GM12865 (cell line): ENCODE results near the gene CHM.

Experiments used
- DNase-seq: peaks from one replicate; pipeline ENCODE4 v3.0.0; 2010; ENCODE audit warnings: low read depth
- H3K4me3 ChIP-seq: 2 replicates; pipeline ENCODE4 v1.5.1; 2011; ENCODE audit warnings: mild to moderate bottlenecking, low read depth, low read length, control low read depth
- TF ChIP-seq, protein P1 (sequence below): IDR thresholded peaks from 2 replicates; pipeline ENCODE4 v1.5.1; 2011; ENCODE audit warnings: low read length, control low read depth, low read depth, inconsistent platforms; ENCODE audit not compliant: insufficient read depth; ENCODE audit errors: missing control alignments

The CHM gene

DNA sequence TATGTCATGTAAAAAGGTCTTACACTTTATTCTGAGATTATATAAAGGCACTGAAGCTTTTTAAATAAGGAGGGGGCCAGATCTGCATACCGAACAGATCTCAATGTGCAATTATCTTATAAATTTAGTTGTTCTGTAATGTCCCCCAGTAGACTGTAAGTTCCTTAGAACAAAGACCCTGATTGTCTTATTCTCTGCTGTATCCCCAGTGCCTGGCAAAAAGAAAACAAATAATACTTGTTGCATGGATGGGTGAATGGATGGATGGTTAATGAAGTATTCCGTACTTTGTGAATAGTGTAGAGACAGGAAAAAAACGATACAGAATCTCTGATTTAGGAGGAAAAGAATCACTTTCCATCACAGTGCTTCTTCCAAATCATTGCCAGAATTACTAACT is 141.5 kb downstream of the CHM start:
- H3K4me3 ChIP-seq = no peak overlapping the region
- TF ChIP-seq, protein P1, sequence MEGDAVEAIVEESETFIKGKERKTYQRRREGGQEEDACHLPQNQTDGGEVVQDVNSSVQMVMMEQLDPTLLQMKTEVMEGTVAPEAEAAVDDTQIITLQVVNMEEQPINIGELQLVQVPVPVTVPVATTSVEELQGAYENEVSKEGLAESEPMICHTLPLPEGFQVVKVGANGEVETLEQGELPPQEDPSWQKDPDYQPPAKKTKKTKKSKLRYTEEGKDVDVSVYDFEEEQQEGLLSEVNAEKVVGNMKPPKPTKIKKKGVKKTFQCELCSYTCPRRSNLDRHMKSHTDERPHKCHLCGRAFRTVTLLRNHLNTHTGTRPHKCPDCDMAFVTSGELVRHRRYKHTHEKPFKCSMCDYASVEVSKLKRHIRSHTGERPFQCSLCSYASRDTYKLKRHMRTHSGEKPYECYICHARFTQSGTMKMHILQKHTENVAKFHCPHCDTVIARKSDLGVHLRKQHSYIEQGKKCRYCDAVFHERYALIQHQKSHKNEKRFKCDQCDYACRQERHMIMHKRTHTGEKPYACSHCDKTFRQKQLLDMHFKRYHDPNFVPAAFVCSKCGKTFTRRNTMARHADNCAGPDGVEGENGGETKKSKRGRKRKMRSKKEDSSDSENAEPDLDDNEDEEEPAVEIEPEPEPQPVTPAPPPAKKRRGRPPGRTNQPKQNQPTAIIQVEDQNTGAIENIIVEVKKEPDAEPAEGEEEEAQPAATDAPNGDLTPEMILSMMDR = no peak
- DNase-seq = no peak

DNA sequence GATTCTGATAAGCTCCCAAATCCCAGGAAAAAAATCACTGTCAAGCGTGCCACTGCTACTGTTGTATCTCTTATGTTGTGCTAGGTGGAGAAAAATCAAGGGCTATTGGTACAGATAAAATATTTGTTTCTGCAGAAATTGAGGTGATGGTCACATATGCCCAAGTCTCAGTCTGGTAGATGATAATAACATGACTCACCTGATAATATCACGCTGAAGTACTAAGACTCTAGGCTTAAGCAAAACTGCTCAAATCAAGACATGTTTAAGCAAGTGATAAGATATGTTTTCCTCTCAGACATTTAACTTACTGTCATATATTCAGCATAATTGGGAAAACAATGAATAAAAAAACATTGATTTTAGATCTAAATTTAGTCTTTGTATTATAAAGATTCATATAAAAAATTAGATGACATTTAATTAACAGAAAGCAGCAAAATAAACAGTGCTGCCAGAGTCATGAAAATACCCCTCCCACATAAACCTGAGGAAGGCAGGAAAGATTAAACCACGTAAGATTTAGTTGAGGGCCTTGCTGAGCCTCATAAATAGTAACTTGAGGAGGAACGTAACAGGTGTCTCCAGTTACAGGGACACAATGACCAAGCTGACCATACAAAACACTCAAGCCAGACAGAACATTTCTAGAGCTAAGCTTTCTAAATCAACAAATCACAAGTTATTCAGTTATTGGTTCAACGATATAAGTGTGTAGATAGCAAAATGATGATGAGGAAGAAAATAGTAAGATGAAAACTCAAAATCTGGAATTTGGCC is 143.5 kb downstream of the CHM start:
- no peak for DNase-seq
- TF ChIP-seq, protein P1 = no peak
- H3K4me3 ChIP-seq = no peak overlapping the region

DNA sequence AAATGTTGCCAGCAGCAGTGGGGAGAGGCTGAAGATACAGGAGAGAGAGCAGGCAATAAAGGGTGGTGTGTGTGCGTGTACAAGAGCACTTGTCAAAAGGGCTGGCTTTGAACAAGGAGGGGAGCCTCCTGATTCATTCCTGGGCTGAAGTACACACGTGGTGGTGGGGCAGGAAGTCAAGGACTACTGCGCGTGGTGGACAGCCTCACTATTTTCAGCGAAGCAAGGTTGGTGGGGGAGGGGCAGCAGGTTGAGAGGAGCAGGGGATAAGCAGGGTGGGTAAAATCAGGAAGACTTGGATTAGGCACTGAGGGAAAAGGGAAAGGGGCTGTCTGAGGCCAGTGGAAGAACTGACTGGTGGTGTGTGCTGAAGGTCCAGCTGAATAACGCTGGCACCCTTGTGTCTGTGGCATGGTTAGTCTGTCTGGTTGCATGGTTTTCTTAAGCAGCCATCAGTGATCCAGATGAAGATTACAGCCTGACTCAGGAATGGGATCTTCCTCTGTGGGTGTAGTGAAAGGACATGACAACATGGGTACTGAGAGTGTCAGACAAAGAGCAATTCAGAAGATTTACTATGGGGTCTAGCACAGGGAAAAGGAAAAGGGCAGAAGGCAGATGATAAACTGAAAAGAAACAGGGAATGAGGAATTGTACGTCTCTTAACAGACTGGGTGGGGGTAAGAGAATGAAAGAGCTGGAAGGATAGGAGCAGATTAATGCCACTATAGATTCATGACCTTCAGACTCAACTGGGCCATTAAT is 149.8 kb downstream of the CHM start:
- DNase-seq = no peak
- TF ChIP-seq, protein P1 = no peak
- no peak overlapping the region for H3K4me3 ChIP-seq

DNA sequence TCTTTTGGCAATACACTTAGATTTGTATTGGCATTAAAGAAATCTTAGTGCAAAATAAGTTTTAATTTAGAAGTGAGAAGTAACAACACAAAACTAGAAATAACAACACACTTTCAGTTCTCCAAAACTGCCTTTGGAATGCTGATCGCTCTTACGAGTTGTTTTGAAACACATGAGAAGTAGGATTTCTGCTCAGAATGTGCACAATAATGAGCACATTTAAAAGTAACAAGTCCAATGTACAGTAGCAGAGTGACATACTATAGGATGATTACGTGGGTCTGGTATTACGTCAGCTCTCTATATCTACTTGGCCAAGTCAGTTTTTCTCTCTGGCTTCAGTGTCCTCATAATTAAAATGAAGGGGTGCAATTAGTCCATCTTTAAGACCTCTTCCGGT is 164.8 kb downstream of the CHM start:
- H3K4me3 ChIP-seq = no peak overlapping the region
- no peak for DNase-seq
- TF ChIP-seq, protein P1 = no peak

DNA sequence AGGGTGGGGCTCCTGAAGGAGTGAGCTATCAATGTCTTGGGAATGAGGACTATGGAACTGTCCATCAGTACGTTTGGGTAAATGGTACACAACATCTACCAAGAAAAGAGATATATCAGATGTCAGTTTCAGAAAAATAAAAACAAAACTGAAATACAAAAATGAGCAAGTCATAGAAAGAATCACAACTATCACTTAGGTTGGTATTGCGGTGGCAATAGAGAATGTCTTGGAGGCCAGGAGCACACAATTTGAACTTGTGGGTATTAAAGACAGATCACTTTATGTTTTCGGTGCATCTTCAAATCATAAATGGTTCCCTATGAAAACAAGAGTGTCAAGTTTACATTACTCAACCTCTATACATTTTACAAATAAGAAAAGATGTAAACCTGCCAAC is 176.8 kb downstream of the CHM start:
- TF ChIP-seq, protein P1 = no peak
- no peak for DNase-seq
- no peak overlapping the region for H3K4me3 ChIP-seq

DNA sequence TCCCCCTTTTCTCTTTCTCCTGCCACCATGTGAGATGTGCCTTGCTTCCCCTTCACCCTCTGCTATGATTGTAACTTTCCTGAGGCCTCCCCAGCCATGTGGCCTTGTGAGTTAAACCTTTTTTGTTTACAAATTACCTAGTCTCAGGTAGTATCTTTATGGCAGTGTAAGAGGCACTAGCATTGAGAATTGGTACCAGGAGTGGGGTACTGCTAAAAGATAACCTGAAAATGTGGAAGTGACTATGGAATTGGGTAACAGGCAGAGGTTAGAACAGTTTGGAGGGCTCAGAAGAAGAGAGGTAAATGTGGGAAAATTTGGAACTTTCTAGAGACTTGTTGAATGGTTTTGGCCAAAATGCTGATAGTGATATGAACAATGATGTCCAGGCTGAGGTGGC is 182.0 kb downstream of the CHM start:
- DNase-seq = no peak
- no peak overlapping the region for H3K4me3 ChIP-seq
- TF ChIP-seq, protein P1 = no peak
